Measurements from ENCODE around the gene CMTM5. TPM values are rescaled to one million over a fixed set of nuclear protein-coding genes. Genes with fewer than 3 reads are reported as not detected.

CMTM5 gene
- total RNA-seq, 1 experiment from 2014 or later: not detected

GRCh38 chr14:23362200-23362599 lies 14.6 kb upstream of the CMTM5 start:
- no peak for DNase-seq (ENCODE audit: low read depth, low spot score)

GRCh38 chr14:23364164-23365035 lies 12.4 kb upstream of the CMTM5 start:
- H3K27me3 ChIP-seq (ENCODE audit: control insufficient read depth, insufficient read depth, low read length): no peaks in the 10 kb centered on the region; the same call in 1 of the 2 replicates
- CTCF ChIA-PET: no interaction called here
- no peaks in the 10 kb centered on the region for H3K9me3 ChIP-seq (ENCODE audit: control insufficient read depth, insufficient read depth, low read depth, low read length)
- DNase-seq (ENCODE audit: low read depth, low spot score) (no peak), ATAC-seq (no peak)
- H3K27ac ChIP-seq (ENCODE audit: low read length): no peak overlapping the region
- in situ Hi-C loops (cut with HindIII; ENCODE audit: low pct_unique_long_range_greater_than_20kb, low sequenced_read_pairs) (no loop called here), intact Hi-C loops (cut with micrococcal nuclease; ENCODE audit: unreplicated experiment) (no loop called here)
- BruUV-seq (replicated peaks): no TSS peak
- no peak for TF ChIP-seq SIN3A (IDR thresholded peaks at IDR 0.05; ENCODE audit: borderline replicate concordance, insufficient read depth, low read depth, low read length)
- no peak for TF ChIP-seq POLR2AphosphoS5 (IDR thresholded peaks at IDR 0.05; ENCODE audit: low read depth, low read length)
- TF ChIP-seq, protein P1, sequence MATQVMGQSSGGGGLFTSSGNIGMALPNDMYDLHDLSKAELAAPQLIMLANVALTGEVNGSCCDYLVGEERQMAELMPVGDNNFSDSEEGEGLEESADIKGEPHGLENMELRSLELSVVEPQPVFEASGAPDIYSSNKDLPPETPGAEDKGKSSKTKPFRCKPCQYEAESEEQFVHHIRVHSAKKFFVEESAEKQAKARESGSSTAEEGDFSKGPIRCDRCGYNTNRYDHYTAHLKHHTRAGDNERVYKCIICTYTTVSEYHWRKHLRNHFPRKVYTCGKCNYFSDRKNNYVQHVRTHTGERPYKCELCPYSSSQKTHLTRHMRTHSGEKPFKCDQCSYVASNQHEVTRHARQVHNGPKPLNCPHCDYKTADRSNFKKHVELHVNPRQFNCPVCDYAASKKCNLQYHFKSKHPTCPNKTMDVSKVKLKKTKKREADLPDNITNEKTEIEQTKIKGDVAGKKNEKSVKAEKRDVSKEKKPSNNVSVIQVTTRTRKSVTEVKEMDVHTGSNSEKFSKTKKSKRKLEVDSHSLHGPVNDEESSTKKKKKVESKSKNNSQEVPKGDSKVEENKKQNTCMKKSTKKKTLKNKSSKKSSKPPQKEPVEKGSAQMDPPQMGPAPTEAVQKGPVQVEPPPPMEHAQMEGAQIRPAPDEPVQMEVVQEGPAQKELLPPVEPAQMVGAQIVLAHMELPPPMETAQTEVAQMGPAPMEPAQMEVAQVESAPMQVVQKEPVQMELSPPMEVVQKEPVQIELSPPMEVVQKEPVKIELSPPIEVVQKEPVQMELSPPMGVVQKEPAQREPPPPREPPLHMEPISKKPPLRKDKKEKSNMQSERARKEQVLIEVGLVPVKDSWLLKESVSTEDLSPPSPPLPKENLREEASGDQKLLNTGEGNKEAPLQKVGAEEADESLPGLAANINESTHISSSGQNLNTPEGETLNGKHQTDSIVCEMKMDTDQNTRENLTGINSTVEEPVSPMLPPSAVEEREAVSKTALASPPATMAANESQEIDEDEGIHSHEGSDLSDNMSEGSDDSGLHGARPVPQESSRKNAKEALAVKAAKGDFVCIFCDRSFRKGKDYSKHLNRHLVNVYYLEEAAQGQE (IDR thresholded peaks at IDR 0.05; ENCODE audit: insufficient read depth in 1 of 2, low read depth in 2 of 2, low read length in 1 of 2): no peak
- no peak for TF ChIP-seq TCF7L2 (IDR thresholded peaks at IDR 0.05; ENCODE audit: low read depth, low read length)
- no peak for TF ChIP-seq CTCF (IDR thresholded peaks at IDR 0.05)
- POLR2A ChIA-PET: no interaction called here
- no peaks in the 10 kb centered on the region for H3K36me3 ChIP-seq (ENCODE audit: control insufficient read depth, insufficient read depth, low read length)
- no peaks in the 10 kb centered on the region for H3K4me1 ChIP-seq (ENCODE audit: control insufficient read depth, insufficient read depth, low read length)
- H3K4me3 ChIP-seq (ENCODE audit: low read depth in 2 of 2, low read length in 2 of 2): peak overlapping the region in 1 of 2 experiments; percentile 11; a peak in 1 of 4 replicates

More at GRCh38 chr14:23362200-23362599, 14.6 kb upstream of the CMTM5 start:
- H3K27ac ChIP-seq (ENCODE audit: low read length): no peak overlapping the region
- ChIA-PET POLR2A (interaction anchor here (0.6 kb wide), 1 partner anchor 427 kb away, joined by 6 read pairs; no protein-coding TSS in a partner anchor), CTCF (interaction anchor here (1.0 kb wide), 1 partner anchor 55 kb away, joined by 3 read pairs; the partner anchor contains the start of gene BCL2L2)
- TF ChIP-seq CTCF (IDR thresholded peaks at IDR 0.05) (no peak; the same call in 1 of the 2 replicates), SIN3A (IDR thresholded peaks at IDR 0.05; ENCODE audit: borderline replicate concordance, insufficient read depth, low read depth, low read length) (no peak), POLR2AphosphoS5 (IDR thresholded peaks at IDR 0.05; ENCODE audit: low read depth, low read length) (no peak), TCF7L2 (IDR thresholded peaks at IDR 0.05; ENCODE audit: low read depth, low read length) (no peak)
- TF ChIP-seq, protein P1 (IDR thresholded peaks at IDR 0.05; ENCODE audit: insufficient read depth in 1 of 2, low read depth in 2 of 2, low read length in 1 of 2): no peak
- H3K4me1 ChIP-seq (ENCODE audit: control insufficient read depth, insufficient read depth, low read length): no peaks in the 10 kb centered on the region
- in situ Hi-C loops (cut with HindIII; ENCODE audit: low pct_unique_long_range_greater_than_20kb, low sequenced_read_pairs) (no loop called here), intact Hi-C loops (cut with micrococcal nuclease; ENCODE audit: unreplicated experiment) (no loop called here)
- H3K36me3 ChIP-seq (ENCODE audit: control insufficient read depth, insufficient read depth, low read length): no peaks in the 10 kb centered on the region
- no peaks in the 10 kb centered on the region; the same call in 1 of the 2 replicates for H3K27me3 ChIP-seq (ENCODE audit: control insufficient read depth, insufficient read depth, low read length)
- ATAC-seq: no peak
- no peaks in the 10 kb centered on the region for H3K9me3 ChIP-seq (ENCODE audit: control insufficient read depth, insufficient read depth, low read depth, low read length)
- no peak overlapping the region for H3K4me3 ChIP-seq (ENCODE audit: low read depth in 2 of 2, low read length in 2 of 2)
- no TSS peak for BruUV-seq (replicated peaks)
